Measurements from ENCODE around the gene RBM44.

- TF ChIP-seq POLR2A (IDR thresholded peaks at IDR 0.05), result no peak
- no peak for TF ChIP-seq CTCF (IDR thresholded peaks at IDR 0.05)
Measured at GRCh38 chr2:237823544-237823943, 25.0 kb downstream of the RBM44 start.

Measured in uterus (tissue), 2 donors.